ENCODE measurements around the gene GRAMD1A.

Gene GRAMD1A

DNA sequence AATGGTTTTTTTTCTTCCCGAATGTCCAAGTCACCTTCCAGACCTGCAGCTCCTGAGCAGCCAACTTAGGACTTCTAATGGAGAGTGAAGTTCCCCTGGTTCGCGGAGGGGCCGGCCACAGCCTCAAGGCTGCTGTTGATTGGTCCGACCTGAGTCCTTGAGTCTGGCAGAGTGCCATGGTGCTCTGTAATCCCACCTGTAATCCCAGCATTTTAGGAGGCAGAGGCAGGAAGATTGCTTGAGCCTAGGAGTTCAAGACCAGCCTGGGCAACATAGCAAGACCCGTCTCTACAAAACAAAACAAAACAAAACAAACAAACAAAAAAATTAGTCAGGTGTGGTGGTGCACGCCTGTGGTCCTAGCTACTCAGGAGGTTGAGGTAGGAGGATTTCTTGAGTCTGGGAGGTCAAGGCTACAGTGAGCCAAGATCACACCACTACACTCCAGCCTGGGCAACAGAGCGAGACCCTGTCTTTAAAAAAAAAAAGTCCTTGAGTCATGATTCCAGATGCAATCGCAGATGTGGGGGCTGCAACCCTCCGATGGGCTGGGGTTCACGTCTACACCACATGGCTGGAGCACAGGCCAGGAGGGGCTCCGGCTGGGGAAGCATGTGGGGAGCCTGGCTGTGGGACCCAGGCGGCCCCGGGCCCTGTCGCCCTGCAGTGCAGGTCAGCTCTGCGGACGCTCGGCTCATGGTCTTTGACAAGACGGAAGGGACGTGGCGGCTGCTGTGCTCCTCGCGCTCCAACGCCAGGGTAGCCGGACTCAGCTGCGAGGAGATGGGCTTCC is 59.1 kb downstream of the GRAMD1A start:
- H3K4me3 ChIP-seq (replicated peaks in 1 of 2; ENCODE audit: low read depth in 2 of 2, low read length in 2 of 2) = no peak overlapping the region
- DNase-seq (ENCODE audit: low read depth in 2 of 2) = no peak
- no peak for TF ChIP-seq CTCF (IDR thresholded peaks at IDR 0.05; ENCODE audit: low read depth, low read length)

- H3K4me3 ChIP-seq (replicated peaks in 1 of 2; ENCODE audit: low read depth in 2 of 2, low read length in 2 of 2) = no peak overlapping the region
- no peak for DNase-seq (ENCODE audit: low read depth in 2 of 2)
- no peak for TF ChIP-seq CTCF (IDR thresholded peaks at IDR 0.05; ENCODE audit: low read depth, low read length)
Observed at GRCh38 chr19:35059799-35060091, 59.6 kb downstream of the GRAMD1A start.

DNA sequence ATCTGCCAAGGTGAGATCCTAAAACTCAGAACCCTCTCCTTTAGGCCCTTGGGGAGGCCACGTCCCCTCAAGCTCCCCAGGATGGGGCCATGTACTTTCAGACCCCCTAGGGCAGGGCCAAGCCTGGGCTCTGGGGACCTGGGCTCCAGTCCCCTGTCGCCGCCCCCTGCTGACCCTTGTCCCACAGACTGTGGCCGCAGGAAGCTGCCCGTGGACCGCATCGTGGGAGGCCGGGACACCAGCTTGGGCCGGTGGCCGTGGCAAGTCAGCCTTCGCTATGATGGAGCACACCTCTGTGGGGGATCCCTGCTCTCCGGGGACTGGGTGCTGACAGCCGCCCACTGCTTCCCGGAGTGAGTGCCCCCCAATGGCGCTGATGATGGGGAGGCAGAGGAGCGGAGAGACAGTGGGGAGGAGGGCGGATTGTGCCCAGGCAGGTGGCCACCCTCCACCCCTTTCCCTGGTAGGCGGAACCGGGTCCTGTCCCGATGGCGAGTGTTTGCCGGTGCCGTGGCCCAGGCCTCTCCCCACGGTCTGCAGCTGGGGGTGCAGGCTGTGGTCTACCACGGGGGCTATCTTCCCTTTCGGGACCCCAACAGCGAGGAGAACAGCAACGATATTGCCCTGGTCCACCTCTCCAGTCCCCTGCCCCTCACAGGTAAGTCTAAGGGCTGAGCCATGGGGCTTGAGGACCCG is 60.2 kb downstream of the GRAMD1A start:
- DNase-seq (ENCODE audit: low read depth in 2 of 2) = no peak
- no peak for TF ChIP-seq CTCF (IDR thresholded peaks at IDR 0.05; ENCODE audit: low read depth, low read length)
- H3K4me3 ChIP-seq (replicated peaks in 1 of 2; ENCODE audit: low read depth in 2 of 2, low read length in 2 of 2) = no peak overlapping the region

- DNase-seq (ENCODE audit: low read depth in 2 of 2) = no peak
- TF ChIP-seq CTCF (IDR thresholded peaks at IDR 0.05; ENCODE audit: low read depth, low read length) = no peak
- H3K4me3 ChIP-seq (replicated peaks in 1 of 2; ENCODE audit: low read depth in 2 of 2, low read length in 2 of 2) = no peak overlapping the region
Observed at GRCh38 chr19:35061583-35062373, 61.7 kb downstream of the GRAMD1A start.

DNA sequence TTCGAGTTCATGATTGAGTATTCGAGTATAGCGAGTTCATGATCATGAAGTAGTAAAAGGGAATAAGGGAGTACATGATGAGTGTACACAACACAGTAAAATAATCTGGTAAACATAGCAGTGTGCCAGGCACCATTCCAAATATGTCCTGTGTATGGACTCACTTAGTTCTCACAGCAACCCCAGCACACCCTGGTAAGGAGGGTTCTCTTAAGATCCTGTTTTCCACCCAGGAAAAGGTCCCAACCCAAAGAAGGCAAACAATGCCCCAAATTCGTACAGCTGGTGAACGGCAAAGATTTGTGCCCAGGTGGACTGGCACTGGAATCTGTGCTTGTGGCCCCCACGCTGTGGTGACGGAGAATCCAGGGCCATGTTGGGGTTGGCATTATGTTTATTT is 62.8 kb downstream of the GRAMD1A start:
- H3K4me3 ChIP-seq (replicated peaks in 1 of 2; ENCODE audit: low read depth in 2 of 2, low read length in 2 of 2) = no peak overlapping the region
- DNase-seq (ENCODE audit: low read depth in 2 of 2) = no peak
- TF ChIP-seq CTCF (IDR thresholded peaks at IDR 0.05; ENCODE audit: low read depth, low read length) = no peak

- DNase-seq (ENCODE audit: low read depth in 2 of 2) = peak; percentile 51 to 70
- TF ChIP-seq CTCF (IDR thresholded peaks at IDR 0.05; ENCODE audit: low read depth, low read length) = no peak
- H3K4me3 ChIP-seq (replicated peaks in 1 of 2; ENCODE audit: low read depth in 2 of 2, low read length in 2 of 2) = no peak overlapping the region
Observed at GRCh38 chr19:35063940-35064818, 64.1 kb downstream of the GRAMD1A start.

Measured in cardiac fibroblast (primary cell).